Gastrocnemius medialis (tissue), 4 donors: ENCODE measurements around the gene IL1RL1.

Source experiments
- CTCF ChIP-seq, 5 experiments: fragments of 450-650 bp in 3 of 5; fragments of 200-600 bp in 2 of 5; sonication (generic) in 2 of 5; IDR thresholded peaks in 4 of 5; conservative IDR thresholded peaks in 1 of 5; 1 replicate in 4 of 5; 2 replicates in 1 of 5; pipeline ENCODE4 v1.5.1; 2016 to 2019; ENCODE audit warnings: antibody characterized with exemption in 5 of 5, mild to moderate bottlenecking in 3 of 5, moderate library complexity in 3 of 5
- POLR2A ChIP-seq, 2 donors: fragments of 450-650 bp; IDR thresholded peaks; one replicate each; pipeline ENCODE4 v1.6.1; 2017; ENCODE audit warnings: antibody characterized with exemption in 2 of 2, mild to moderate bottlenecking in 2 of 2, moderate library complexity in 2 of 2

GRCh38 chr2:102355526-102356380 lies 44.4 kb downstream of the IL1RL1 start, which contains the start of gene IL18R1:
- peak; percentile 62 to 91 (median 73) for TF ChIP-seq CTCF (IDR thresholded peaks at IDR 0.05 in 4 of 5, conservative IDR thresholded peaks at IDR 0.05 in 1 of 5)
- no peak for TF ChIP-seq POLR2A (IDR thresholded peaks at IDR 0.05)
